HG03575 (cell line): Measurements from ENCODE around the gene ACAT2.
"Not testable (repeated sequence)": the region's sequence is repeated elsewhere in the genome, so short reads cannot be mapped to it uniquely, and the experiment has no call there.

Experiments
- ATAC-seq: cut with Tn5 transposase; IDR thresholded peaks from one replicate; pipeline ENCODE4 v1.9.1; 2021; ENCODE audit not compliant: unreplicated experiment, insufficient number of reproducible peaks, low FRiP score; ENCODE audit errors: extremely low read depth

ACAT2 gene

GRCh38 chr6:159728531-159728964 is 33.3 kb upstream of the ACAT2 start:
- no peak for ATAC-seq

DNA sequence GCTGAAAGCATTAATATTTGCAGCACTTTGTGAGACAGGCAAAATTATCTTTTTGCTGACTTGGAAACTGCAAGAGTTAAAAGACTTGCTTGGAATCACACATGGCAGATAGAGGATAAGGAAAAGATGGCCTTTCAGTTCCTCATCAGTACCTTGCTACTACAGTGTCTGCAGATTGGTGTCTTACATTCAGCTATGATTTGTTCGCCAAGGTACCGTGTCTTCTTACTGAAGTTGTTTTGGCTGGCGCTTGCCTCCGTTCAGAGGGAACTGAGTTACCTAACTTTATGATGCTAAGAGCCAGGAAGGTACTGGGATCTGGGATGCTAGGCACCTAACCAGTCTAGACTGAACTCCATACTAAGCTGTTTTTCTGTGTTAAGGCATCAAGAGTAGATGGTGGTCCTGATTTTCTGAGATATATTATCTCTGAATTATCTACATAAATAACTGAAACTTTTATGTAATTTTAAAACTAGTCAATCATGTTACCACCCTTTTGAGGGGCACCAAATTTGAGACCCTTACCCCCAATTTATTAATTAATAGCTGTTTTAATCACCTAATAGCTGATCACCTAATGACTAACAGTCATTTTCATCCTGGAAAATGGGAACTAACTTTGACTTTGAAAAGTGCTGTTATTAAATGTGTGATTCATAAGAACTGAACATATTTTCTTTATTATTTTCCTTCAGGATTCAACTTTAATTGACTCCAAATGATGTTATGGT is 32.1 kb upstream of the ACAT2 start:
- no peak for ATAC-seq

DNA sequence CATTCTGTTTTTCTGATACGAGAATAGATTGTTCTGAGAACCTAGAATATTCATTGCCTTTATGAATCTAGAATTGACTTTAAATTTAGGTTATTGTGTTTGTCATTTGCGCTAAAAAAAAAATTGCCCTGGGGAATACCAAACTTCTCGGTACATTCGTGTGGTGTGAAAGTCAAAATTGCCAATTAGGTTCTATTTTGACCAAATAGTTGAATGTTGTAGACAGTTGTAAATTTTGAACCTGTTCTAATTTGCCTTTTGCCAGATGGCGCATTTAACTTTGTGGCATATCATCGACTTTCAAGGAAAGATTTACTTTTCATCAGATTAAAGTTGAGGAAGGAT is 31.5 kb upstream of the ACAT2 start:
- ATAC-seq, result no peak

- ATAC-seq, result not testable (repeated sequence)
Measured at GRCh38 chr6:159732550-159732949, 29.3 kb upstream of the ACAT2 start.

GRCh38 chr6:159733395-159733794 is 28.4 kb upstream of the ACAT2 start:
- ATAC-seq, result not testable (repeated sequence)

- ATAC-seq, result no peak
Measured at GRCh38 chr6:159736908-159737307, 24.9 kb upstream of the ACAT2 start.

DNA sequence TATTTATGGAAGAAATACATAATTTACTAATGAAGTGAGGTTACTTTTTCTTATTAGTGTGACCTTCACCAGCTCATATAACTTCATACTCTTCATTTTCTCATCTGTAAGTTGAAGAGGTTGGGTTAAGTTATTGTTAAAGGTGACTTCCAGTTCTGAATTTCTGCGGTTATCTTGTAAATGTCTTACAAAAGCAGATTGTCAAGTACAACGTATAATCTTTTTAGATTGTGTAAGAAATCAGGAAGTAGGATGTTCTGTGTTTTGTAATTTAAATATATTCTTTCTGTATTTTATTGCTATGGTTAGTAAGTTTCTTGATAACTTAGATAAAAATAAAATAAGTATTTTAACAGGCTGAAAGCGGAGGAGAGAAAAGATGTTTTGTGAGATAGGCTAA is 22.5 kb upstream of the ACAT2 start:
- no peak for ATAC-seq

GRCh38 chr6:159742165-159742564 is 19.7 kb upstream of the ACAT2 start:
- ATAC-seq, result no peak

DNA sequence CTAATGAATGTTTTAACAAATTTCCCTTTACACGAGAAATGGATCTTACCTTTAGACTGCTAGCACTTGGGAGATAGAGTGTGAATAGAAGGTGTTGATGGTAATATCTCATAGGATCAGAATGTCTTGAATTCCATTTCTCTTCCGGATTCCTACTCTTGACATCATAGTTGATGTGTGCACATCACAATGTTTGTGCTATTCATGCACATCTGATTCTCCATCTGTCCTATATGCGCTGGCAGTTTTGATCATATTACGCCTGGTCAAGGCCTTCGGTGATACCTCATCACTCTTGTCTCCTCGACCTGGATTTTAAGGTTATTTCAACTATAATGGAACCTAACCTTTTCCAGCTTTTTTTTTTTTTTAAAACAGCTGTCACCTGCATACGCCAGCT is 16.8 kb upstream of the ACAT2 start:
- ATAC-seq, result no peak

DNA sequence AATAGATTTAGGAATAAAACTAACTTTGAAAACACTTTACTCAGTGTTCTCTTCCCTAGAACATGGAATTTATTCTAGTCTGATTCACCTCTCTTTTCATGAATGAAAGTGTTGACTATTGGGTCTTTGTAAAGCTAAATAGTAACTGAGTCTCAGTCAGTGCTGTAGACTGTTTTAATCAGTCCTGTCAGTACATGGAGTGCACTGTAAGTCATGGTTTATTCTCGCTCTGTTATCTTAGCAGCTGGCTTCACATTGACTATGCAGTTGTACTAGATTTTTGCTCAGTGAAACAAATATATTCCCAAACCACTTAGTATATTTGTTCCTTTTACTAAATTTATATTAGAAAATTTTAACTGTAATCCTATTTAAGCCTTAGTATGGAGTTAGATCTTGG is 15.1 kb upstream of the ACAT2 start:
- ATAC-seq, result no peak

DNA sequence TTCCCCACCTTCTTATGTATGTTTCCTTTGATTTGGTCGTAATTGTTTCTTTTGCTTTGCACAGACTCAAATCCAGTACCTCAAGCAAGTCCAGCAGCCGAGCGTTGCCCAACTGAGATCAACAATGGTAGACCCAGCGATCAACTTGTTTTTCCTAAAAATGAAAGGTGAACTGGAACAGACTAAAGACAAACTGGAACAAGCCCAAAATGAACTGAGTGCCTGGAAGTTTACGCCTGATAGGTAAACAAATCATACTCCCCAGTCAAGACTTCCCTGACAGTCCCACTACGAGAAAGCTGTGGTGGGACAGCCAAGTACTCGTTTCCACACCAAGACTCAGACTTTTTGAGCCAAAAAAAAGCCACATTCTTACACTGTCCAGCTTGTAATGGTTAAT is 13.7 kb upstream of the ACAT2 start:
- ATAC-seq, result not testable (repeated sequence)

DNA sequence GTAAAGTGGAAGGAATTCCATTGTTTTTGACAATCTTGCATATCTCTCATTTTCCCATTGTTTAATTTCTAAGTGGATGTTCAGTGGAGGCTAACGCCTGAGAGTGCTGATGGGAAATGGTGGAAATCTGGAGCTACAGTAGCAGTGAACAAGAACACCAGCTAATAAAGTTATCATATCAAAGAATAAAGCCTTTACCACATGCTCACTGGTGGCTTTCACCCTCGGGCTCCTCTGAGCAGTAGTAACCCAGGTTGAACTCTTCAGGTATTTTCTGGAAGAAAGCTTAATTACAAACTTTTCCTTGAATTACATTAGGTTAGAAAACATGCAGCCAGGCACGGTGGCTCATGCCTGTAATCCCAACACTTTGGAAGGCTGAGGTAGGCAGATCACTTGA is 10.4 kb upstream of the ACAT2 start:
- no peak for ATAC-seq

- ATAC-seq, result no peak
Measured at GRCh38 chr6:159753081-159753872, 8.6 kb upstream of the ACAT2 start.

DNA sequence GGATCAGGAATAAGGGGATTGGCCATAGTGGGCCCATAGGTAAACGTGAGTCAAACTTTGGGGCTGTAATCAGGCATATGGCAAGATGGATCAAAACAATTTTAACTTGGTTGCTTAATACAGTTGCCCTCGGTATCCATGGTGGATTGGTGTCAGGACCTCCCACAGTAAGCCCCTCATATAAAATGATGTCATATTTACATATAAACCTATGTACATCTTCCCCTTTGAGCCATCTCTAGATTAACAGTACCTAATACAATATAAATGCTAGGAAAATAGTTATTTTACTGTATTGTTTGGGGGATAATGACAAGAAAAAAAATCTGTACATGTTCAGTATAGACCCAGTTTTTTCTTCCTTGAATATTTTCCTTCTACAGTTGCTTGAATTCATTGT is 7.4 kb upstream of the ACAT2 start:
- no peak for ATAC-seq

- no peak for ATAC-seq
Measured at GRCh38 chr6:159754959-159755914, 6.6 kb upstream of the ACAT2 start.

- no peak for ATAC-seq
Measured at GRCh38 chr6:159756508-159756907, 5.3 kb upstream of the ACAT2 start.

DNA sequence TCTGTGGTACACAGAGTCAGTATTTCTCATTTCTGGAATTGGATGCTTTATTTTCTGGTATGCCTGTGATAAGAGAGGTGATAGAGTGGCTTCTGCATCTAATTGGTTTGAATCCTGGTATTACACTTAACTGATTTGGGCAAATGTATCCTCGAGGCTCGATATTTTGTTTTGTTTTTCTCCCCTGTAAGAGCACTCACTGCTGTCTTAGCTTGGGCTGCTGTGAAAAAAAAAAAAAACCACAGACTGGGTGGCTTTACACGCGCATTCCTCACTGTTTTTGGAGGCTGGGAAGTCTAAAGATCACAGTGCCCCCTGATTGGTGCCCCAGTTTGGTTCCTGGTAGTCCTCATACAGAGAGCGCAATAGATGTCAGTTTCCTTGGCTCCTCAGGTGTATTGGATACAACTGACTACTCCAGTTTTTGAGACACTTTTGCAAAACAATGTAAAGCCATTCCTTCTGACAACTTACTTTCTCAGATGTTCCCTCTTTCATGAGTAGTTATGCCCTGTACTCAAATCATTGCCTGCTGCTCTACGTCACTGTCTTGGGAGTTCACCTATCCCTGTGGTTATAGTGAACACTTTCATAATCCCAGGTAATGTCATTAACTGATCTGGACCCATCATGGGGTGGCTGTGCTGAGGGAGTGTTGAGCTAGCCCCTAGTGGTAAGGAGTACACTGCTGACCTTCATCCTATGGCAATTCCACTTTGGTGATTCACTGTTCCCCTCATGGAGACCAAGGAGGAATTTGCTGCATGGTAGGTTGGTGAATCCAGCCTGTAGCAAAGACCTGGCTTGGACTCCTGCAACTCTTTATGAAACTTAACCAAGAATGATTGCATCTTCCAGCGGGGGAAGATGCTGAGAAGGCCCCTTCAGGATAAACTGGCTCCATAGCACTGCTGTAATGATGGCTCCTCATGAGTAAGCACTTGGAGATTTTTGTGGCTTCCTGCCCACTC is 3.5 kb upstream of the ACAT2 start:
- no peak for ATAC-seq

DNA sequence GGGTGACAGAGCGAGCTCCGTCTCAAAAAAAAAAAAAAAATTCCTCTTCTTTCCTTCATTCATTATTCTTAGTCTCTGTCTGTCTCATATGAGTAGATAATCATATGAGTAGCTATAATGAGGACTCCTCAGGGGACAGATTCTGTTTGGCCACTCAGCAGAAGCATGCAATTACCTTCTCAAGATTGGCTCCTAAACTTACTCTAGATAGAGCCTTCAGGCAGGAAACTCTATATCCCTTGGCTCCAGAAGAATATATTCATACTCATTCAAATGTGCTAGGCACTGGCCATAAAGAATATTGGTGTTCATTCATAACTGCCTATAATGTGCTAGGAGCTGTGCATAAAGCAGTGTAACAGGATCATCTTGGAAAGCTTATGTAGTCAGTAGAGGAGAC is 2.2 kb upstream of the ACAT2 start:
- ATAC-seq, result no peak
